ENCODE data around the gene CFAP73. TPM values are rescaled to one million over a fixed set of nuclear protein-coding genes. Genes with fewer than 3 reads are reported as not detected.

CFAP73 gene
- total RNA-seq, 6 experiments from 2014 or later: 0.17 TPM; not detected in 5

DNA sequence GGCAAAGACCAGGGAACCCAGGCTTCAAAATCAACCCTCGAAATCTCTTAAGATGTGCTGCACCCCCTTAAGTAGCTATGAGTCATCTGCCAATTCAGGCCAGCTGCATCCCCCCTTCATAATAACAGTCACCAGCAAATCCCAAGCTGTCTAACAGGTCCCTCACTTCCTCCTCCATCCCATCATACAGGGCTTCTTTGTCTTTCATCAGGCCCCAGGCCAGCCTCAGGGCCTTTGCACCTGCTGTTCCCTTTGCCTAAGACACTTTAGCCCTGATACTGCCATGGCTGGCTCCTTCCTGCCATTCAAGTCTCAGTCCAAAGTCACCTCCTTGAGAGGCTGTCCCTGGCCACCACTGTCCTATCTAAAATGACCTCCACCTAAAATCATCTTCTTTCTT lies 18.0 kb upstream of the CFAP73 start:
- no peaks in the 10 kb centered on the region for H3K9me3 Mint-ChIP-seq
- H3K27me3 Mint-ChIP-seq (ENCODE audit: insufficient read depth): peaks cover 25% of the 10 kb centered on the region
- DNase-seq: no peak
- no peak overlapping the region for H3K4me3 Mint-ChIP-seq
- no peaks in the 10 kb centered on the region for H3K36me3 Mint-ChIP-seq (ENCODE audit: low read depth)
- no peak overlapping the region for H3K27ac Mint-ChIP-seq
- no peaks in the 10 kb centered on the region for H3K4me1 Mint-ChIP-seq (ENCODE audit: low read depth)
- no peak for TF ChIP-seq CTCF (IDR thresholded peaks at IDR 0.05)

GRCh38 chr12:113133036-113133435 lies 16.5 kb upstream of the CFAP73 start:
- Mint-ChIP-seq H3K9me3 (no peaks in the 10 kb centered on the region), H3K27ac (no peak overlapping the region), H3K36me3 (ENCODE audit: low read depth) (no peaks in the 10 kb centered on the region), H3K4me1 (ENCODE audit: low read depth) (no peaks in the 10 kb centered on the region), H3K4me3 (no peak overlapping the region), H3K27me3 (ENCODE audit: insufficient read depth) (peaks cover 29% of the 10 kb centered on the region)
- DNase-seq: no peak
- no peak for TF ChIP-seq CTCF (IDR thresholded peaks at IDR 0.05)

DNA sequence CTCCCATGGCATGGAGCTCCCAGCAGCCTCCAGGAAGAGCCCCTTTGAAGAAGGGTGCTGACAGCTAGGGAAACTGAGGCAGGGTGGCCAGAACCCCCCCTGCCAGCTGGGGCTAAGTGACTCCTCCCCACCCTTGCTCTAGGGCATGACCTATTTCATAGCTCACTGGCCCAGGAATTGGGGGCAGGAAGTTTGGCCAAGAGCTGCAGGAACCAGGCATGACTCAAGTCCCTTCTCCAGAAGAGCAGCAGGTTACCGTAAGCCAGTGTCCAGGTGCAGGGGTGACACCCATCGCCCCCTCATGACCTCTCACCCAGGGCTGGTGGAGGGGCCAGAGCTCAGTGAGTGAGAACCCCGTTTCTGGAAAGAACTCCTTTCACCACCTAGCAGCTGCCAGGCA lies 15.9 kb upstream of the CFAP73 start:
- no peak for DNase-seq
- Mint-ChIP-seq H3K9me3 (no peaks in the 10 kb centered on the region), H3K27me3 (ENCODE audit: insufficient read depth) (peaks cover 28% of the 10 kb centered on the region), H3K36me3 (ENCODE audit: low read depth) (no peaks in the 10 kb centered on the region), H3K4me3 (no peak overlapping the region), H3K4me1 (ENCODE audit: low read depth) (no peaks in the 10 kb centered on the region), H3K27ac (no peak overlapping the region)
- TF ChIP-seq CTCF (IDR thresholded peaks at IDR 0.05): no peak

DNA sequence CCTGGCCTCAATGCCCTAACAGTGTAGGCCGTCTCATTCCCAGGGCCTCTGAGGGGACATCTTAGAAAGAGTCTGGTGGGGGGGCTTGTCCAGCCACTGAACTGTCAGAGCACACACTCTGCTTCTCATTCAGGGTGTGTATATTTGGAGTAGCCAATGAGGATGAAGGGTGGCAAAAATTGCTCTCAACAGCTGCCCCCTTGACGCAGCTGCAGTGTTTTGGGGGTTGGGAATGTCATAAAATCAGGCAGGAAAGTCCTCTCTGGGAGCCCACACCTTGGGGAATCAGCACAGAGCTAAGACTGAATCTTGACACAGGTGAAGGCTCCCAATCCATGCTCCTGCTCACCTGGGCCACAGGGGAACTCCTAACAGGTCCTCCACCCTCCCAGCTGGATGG lies 15.5 kb upstream of the CFAP73 start:
- H3K4me1 Mint-ChIP-seq (ENCODE audit: low read depth): no peaks in the 10 kb centered on the region
- H3K27me3 Mint-ChIP-seq (ENCODE audit: insufficient read depth): peaks cover 28% of the 10 kb centered on the region
- no peak for TF ChIP-seq CTCF (IDR thresholded peaks at IDR 0.05)
- no peaks in the 10 kb centered on the region for H3K9me3 Mint-ChIP-seq
- H3K4me3 Mint-ChIP-seq: no peak overlapping the region
- no peak for DNase-seq
- H3K27ac Mint-ChIP-seq: no peak overlapping the region
- no peaks in the 10 kb centered on the region for H3K36me3 Mint-ChIP-seq (ENCODE audit: low read depth)

GRCh38 chr12:113134521-113134951 lies 15.0 kb upstream of the CFAP73 start:
- Mint-ChIP-seq H3K9me3 (no peaks in the 10 kb centered on the region), H3K36me3 (ENCODE audit: low read depth) (no peaks in the 10 kb centered on the region), H3K4me1 (ENCODE audit: low read depth) (no peaks in the 10 kb centered on the region), H3K27me3 (ENCODE audit: insufficient read depth) (peaks cover 23% of the 10 kb centered on the region), H3K27ac (no peak overlapping the region), H3K4me3 (no peak overlapping the region)
- no peak for TF ChIP-seq CTCF (IDR thresholded peaks at IDR 0.05)
- DNase-seq: no peak
